Uterus (tissue), 2 donors: ENCODE results near the gene GRID2.

Experiments used
- CTCF ChIP-seq, 4 experiments: fragments of 200-600 bp in 2 of 4; fragments of 450-650 bp in 2 of 4; sonication (generic) in 2 of 4; IDR thresholded peaks; one replicate each; pipeline ENCODE4 v1.5.1; 2016 to 2019; ENCODE audit warnings: antibody characterized with exemption in 4 of 4, mild to moderate bottlenecking in 2 of 4, moderate library complexity in 1 of 4
- POLR2A ChIP-seq, 2 donors: fragments of 450-650 bp; IDR thresholded peaks; one replicate each; pipeline ENCODE4 v1.6.1; 2016; ENCODE audit warnings: antibody characterized with exemption in 2 of 2, mild to moderate bottlenecking in 1 of 2, moderate library complexity in 1 of 2

GRCh38 chr4:92382128-92382527, 78.4 kb downstream of the GRID2 start:
- TF ChIP-seq POLR2A (IDR thresholded peaks at IDR 0.05) (no peak), CTCF (IDR thresholded peaks at IDR 0.05) (no peak)
